HEK293 (cell line): Measurements from ENCODE around the gene TBCEL.
"Not testable (repeated sequence)": the region's sequence is repeated elsewhere in the genome, so short reads cannot be mapped to it uniquely, and the experiment has no call there.

Experiments used
- CTCF ChIA-PET: fragments of 350-600 bp; formaldehyde crosslinking; extraction: SDS; loops from one replicate; lab custom pipeline; 2021; ENCODE audit warnings: antibody characterized with exemption; lab: Yijun Ruan, JAX
- POLR2A ChIA-PET: fragments of 300-600 bp; formaldehyde crosslinking; extraction: SDS; loops from one replicate; lab custom pipeline; 2020; ENCODE audit warnings: antibody characterized with exemption, inconsistent platforms; lab: Yijun Ruan, JAX
- H3K27ac ChIP-seq: fragments of 200-500 bp; sonication (Bioruptor generic); 2 replicates; pipeline ENCODE4 v1.5.1; 2014; ENCODE audit warnings: low read depth, low read length, control low read depth, inconsistent platforms; ENCODE audit errors: extremely low read depth
- H3K36me3 ChIP-seq, 2 experiments: fragments of 200-500 bp in 1 of 2; sonication (Bioruptor generic) in 1 of 2; 1 replicate in 1 of 2; 2 replicates in 1 of 2; pipeline ENCODE4 v1.5.1; 2014 to 2017; ENCODE audit warnings: inconsistent platforms in 2 of 2, low read length in 2 of 2; ENCODE audit not compliant: control insufficient read depth in 2 of 2, insufficient read depth in 1 of 2
- H3K4me1 ChIP-seq: fragments of 200-500 bp; sonication (Bioruptor generic); 2 replicates; pipeline ENCODE4 v1.5.1; 2014; ENCODE audit warnings: mild to moderate bottlenecking, low read length, inconsistent platforms; ENCODE audit not compliant: control insufficient read depth, insufficient read depth
- H3K4me3 ChIP-seq: 2 replicates; pipeline ENCODE4 v1.5.1; 2011; ENCODE audit warnings: low read depth, mild to moderate bottlenecking, control low read depth, low read length, moderate library complexity
- H3K9me3 ChIP-seq: fragments of 200-500 bp; sonication (Bioruptor generic); 2 replicates; pipeline ENCODE4 v1.5.1; 2014; ENCODE audit warnings: low read depth, low read length, inconsistent platforms; ENCODE audit not compliant: control insufficient read depth, insufficient read depth
- EGR2 ChIP-seq: fragments of 450-650 bp; formaldehyde crosslinking; IDR thresholded peaks from 2 replicates; pipeline ENCODE4 v1.5.1; 2016; ENCODE audit warnings: low read depth, missing biosample characterization, missing genetic modification characterization
- FEZF1 ChIP-seq: fragments of 450-650 bp; formaldehyde crosslinking; IDR thresholded peaks from 2 replicates; pipeline ENCODE4 v1.5.1; 2016; ENCODE audit warnings: missing biosample characterization, missing genetic modification characterization
- IKZF3 ChIP-seq: fragments of 450-650 bp; IDR thresholded peaks from 2 replicates; pipeline ENCODE4 v1.5.0; 2018; ENCODE audit warnings: missing biosample characterization, mild to moderate bottlenecking, missing genetic modification characterization, moderate library complexity
- KLF16 ChIP-seq: fragments of 450-650 bp; formaldehyde crosslinking; IDR thresholded peaks from 2 replicates; pipeline ENCODE4 v1.5.1; 2017; ENCODE audit warnings: missing biosample characterization, missing genetic modification characterization
- MYNN ChIP-seq: fragments of 450-650 bp; formaldehyde crosslinking; IDR thresholded peaks from 2 replicates; pipeline ENCODE4 v1.5.1; 2016; ENCODE audit warnings: missing biosample characterization, missing genetic modification characterization, borderline replicate concordance
- RBAK ChIP-seq: fragments of 450-650 bp; formaldehyde crosslinking; IDR thresholded peaks from 2 replicates; pipeline ENCODE4 v1.5.1; 2016; ENCODE audit warnings: missing biosample characterization, missing genetic modification characterization
- YY1 ChIP-seq: fragments of 450-650 bp; formaldehyde crosslinking; IDR thresholded peaks from 2 replicates; pipeline ENCODE4 v1.5.1; 2018; ENCODE audit warnings: missing biosample characterization, missing genetic modification characterization
- ZBTB8A ChIP-seq: fragments of 450-650 bp; formaldehyde crosslinking; IDR thresholded peaks from 2 replicates; pipeline ENCODE4 v1.5.1; 2016; ENCODE audit warnings: missing biosample characterization, missing genetic modification characterization
- ZFHX2 ChIP-seq: fragments of 450-650 bp; formaldehyde crosslinking; conservative IDR thresholded peaks from 2 replicates; pipeline ENCODE4 v1.5.1; 2016; ENCODE audit warnings: missing biosample characterization, missing genetic modification characterization
- ZFP69B ChIP-seq: fragments of 450-650 bp; formaldehyde crosslinking; IDR thresholded peaks from 2 replicates; pipeline ENCODE4 v1.5.1; 2016; ENCODE audit warnings: missing biosample characterization, missing genetic modification characterization
- ZNF169 ChIP-seq: fragments of 450-650 bp; formaldehyde crosslinking; IDR thresholded peaks from 2 replicates; pipeline ENCODE4 v1.5.1; 2016; ENCODE audit warnings: missing biosample characterization, missing genetic modification characterization
- ZNF175 ChIP-seq: fragments of 450-650 bp; formaldehyde crosslinking; IDR thresholded peaks from 2 replicates; pipeline ENCODE4 v1.5.1; 2016; ENCODE audit warnings: missing biosample characterization, missing genetic modification characterization
- ZNF19 ChIP-seq: fragments of 450-650 bp; formaldehyde crosslinking; IDR thresholded peaks from 2 replicates; pipeline ENCODE4; 2016; ENCODE audit warnings: missing biosample characterization, missing genetic modification characterization, low read depth
- ZNF23 ChIP-seq: fragments of 450-650 bp; formaldehyde crosslinking; IDR thresholded peaks from 2 replicates; pipeline ENCODE4 v1.5.1; 2016; ENCODE audit warnings: missing biosample characterization, missing genetic modification characterization, borderline replicate concordance
- ZNF302 ChIP-seq: fragments of 450-650 bp; formaldehyde crosslinking; IDR thresholded peaks from 2 replicates; pipeline ENCODE4 v1.5.1; 2016; ENCODE audit warnings: missing biosample characterization, missing genetic modification characterization, low read depth
- ZNF350 ChIP-seq: fragments of 450-650 bp; formaldehyde crosslinking; IDR thresholded peaks from 2 replicates; pipeline ENCODE4 v1.5.0; 2017; ENCODE audit warnings: missing biosample characterization, mild to moderate bottlenecking, missing genetic modification characterization
- ZNF37A ChIP-seq: fragments of 450-650 bp; IDR thresholded peaks from 2 replicates; pipeline ENCODE4 v1.5.1; 2018; ENCODE audit warnings: missing biosample characterization, missing genetic modification characterization
- ZNF423 ChIP-seq: fragments of 450-650 bp; formaldehyde crosslinking; IDR thresholded peaks from 2 replicates; pipeline ENCODE4 v1.5.1; 2016; ENCODE audit warnings: missing biosample characterization, missing genetic modification characterization
- ZNF510 ChIP-seq: fragments of 450-650 bp; formaldehyde crosslinking; IDR thresholded peaks from 2 replicates; pipeline ENCODE4 v1.5.1; 2018; ENCODE audit warnings: mild to moderate bottlenecking, missing genetic modification characterization, missing biosample characterization; ENCODE audit not compliant: insufficient replicate concordance
- ZNF585B ChIP-seq: fragments of 450-650 bp; formaldehyde crosslinking; IDR thresholded peaks from 2 replicates; pipeline ENCODE4 v1.5.1; 2016; ENCODE audit warnings: missing biosample characterization, missing genetic modification characterization
- ZNF610 ChIP-seq: fragments of 450-650 bp; formaldehyde crosslinking; IDR thresholded peaks from 2 replicates; pipeline ENCODE4 v1.5.1; 2016; ENCODE audit warnings: missing biosample characterization, missing genetic modification characterization, borderline replicate concordance
- ZNF624 ChIP-seq: fragments of 450-650 bp; formaldehyde crosslinking; IDR thresholded peaks from 2 replicates; pipeline ENCODE4 v1.5.1; 2017; ENCODE audit warnings: missing biosample characterization, missing genetic modification characterization
- ZNF658 ChIP-seq: fragments of 450-650 bp; formaldehyde crosslinking; IDR thresholded peaks from 2 replicates; pipeline ENCODE4; 2016; ENCODE audit warnings: missing biosample characterization, missing genetic modification characterization
- ZNF660 ChIP-seq: fragments of 450-650 bp; IDR thresholded peaks from 2 replicates; pipeline ENCODE4 v1.5.1; 2018; ENCODE audit warnings: missing biosample characterization, mild to moderate bottlenecking, missing genetic modification characterization
- ZNF776 ChIP-seq: fragments of 450-650 bp; formaldehyde crosslinking; IDR thresholded peaks from 2 replicates; pipeline ENCODE4 v1.5.0; 2017; ENCODE audit warnings: missing biosample characterization, missing genetic modification characterization, borderline replicate concordance
- ZNF791 ChIP-seq: fragments of 450-650 bp; formaldehyde crosslinking; IDR thresholded peaks from 2 replicates; pipeline ENCODE4 v1.5.1; 2016; ENCODE audit warnings: missing biosample characterization, missing genetic modification characterization
- ZSCAN23 ChIP-seq: fragments of 450-650 bp; formaldehyde crosslinking; IDR thresholded peaks from 2 replicates; pipeline ENCODE4 v1.5.1; 2016; ENCODE audit warnings: missing biosample characterization, missing genetic modification characterization
- TF ChIP-seq, protein P1 (sequence below): fragments of 450-650 bp; formaldehyde crosslinking; IDR thresholded peaks from 2 replicates; pipeline ENCODE4 v1.5.1; 2016; ENCODE audit warnings: missing biosample characterization, missing genetic modification characterization
- TF ChIP-seq, protein P2 (sequence below): fragments of 450-650 bp; formaldehyde crosslinking; IDR thresholded peaks from 2 replicates; pipeline ENCODE4 v1.5.1; 2017; ENCODE audit warnings: missing biosample characterization, mild to moderate bottlenecking, missing genetic modification characterization, moderate library complexity

TBCEL gene

DNA sequence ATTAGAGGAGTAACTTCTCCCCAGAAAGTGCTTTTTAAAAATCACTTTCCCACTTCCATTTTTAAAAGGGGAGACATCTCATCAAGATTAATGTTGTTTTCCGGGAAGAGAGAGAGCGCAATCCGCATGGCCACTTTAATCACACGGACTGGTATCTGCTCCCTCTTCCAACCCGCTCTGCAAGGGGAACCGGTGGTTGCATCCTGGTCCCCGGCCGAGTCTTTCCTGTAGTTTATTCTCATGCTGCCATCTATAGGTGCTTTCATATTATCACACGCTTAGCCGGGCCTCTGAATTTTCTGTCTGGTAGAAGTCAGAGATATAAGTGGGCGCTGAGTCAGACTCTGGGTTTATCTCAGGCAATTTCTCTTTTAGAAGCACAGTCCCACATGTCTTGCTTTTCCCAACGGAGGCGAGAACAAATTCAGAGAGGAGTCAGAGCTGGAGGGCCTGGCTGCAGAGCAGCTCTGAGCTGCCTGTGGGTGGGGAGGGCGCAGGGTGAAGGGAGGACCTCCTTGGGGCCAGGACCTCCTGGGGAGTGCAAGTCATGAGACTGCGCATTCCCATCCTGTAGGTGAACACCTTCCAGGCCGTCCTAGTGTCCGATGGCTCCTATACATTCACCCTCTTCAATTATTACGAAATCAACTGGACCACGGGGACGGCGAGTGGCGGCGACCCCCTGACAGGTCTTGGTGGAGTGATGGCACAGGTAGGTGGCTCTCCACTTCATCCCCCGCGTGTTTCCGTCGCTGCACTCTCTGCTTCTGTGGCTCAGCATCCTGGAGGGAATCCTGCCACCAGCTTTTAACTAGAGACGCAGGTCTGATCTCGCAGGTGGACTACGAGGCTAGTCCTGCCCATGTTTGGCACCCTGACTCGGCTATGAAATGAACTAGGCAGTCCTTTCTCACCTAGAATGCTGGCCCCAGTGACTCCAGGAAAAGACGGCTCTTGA is 88.9 kb downstream of the TBCEL start (continued):
- TF ChIP-seq, protein P1, sequence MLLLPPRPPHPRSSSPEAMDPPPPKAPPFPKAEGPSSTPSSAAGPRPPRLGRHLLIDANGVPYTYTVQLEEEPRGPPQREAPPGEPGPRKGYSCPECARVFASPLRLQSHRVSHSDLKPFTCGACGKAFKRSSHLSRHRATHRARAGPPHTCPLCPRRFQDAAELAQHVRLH (tag by site-specific recombination): no peak
- no peak for TF ChIP-seq ZNF624 (tag by site-specific recombination)
- TF ChIP-seq, protein P2, sequence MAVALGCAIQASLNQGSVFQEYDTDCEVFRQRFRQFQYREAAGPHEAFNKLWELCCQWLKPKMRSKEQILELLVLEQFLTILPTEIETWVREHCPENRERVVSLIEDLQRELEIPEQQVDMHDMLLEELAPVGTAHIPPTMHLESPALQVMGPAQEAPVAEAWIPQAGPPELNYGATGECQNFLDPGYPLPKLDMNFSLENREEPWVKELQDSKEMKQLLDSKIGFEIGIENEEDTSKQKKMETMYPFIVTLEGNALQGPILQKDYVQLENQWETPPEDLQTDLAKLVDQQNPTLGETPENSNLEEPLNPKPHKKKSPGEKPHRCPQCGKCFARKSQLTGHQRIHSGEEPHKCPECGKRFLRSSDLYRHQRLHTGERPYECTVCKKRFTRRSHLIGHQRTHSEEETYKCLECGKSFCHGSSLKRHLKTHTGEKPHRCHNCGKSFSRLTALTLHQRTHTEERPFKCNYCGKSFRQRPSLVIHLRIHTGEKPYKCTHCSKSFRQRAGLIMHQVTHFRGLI (tag by site-specific recombination): no peak
- TF ChIP-seq, all 188 proteins: peak for 6

DNA sequence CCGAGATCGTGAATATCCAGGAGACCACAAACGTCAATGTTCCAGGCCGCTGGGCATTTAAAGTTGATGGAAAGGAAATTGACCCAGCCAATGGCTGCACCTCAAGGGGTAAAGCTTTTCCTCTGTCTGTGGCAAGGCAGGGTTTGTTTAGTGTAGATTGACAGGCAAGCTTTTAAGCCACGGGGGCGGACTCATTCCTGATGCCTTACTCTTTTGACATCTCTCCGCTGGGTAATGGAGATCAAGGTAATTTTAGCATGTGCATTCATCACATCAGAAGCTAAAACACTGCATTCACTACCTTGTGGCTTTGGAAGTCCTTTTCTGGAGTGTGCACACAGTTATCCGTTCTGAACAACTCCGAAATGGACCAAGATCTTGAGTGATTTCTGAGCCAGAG is 89.7 kb downstream of the TBCEL start:
- Histone ChIP-seq H3K4me1 (no peaks in the 10 kb centered on the region), H3K36me3 (no peaks in the 10 kb centered on the region), H3K4me3 (no peak overlapping the region), H3K27ac (no peak overlapping the region), H3K9me3 (no peaks in the 10 kb centered on the region)
- POLR2A ChIA-PET: no interaction called here
- TF ChIP-seq ZNF175 (tag by site-specific recombination) (no peak), YY1 (no peak), ZNF37A (tag by site-specific recombination) (no peak), KLF16 (tag by site-specific recombination) (no peak), ZBTB8A (no peak), RBAK (tag by site-specific recombination) (no peak), ZNF19 (no peak), ZNF510 (no peak)
- CTCF ChIA-PET: interaction anchor here (0.7 to 4.7 kb wide), 5 partner anchors 8 to 460 kb away, joined by 3 to 22 read pairs (median 5); no protein-coding TSS in a partner anchor

DNA sequence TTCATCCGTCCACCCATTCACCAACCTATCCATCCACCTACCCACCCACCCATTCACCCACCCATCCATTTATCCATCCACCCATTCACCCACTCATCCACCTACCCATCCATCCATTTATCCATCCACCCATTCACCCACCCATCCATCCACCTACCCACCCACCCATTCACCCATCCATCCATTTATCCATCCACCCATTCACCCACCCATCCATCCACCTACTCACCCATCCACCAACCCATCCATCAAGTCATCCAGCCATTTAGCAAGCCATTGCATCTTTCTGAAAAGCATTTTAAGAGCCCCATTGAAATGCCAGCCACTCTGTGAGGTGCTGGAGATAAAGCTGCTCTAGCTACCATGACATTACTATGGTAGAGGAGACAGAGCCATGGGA is 91.1 kb downstream of the TBCEL start:
- H3K36me3 ChIP-seq, POLR2A ChIA-PET, H3K9me3 ChIP-seq, H3K4me1 ChIP-seq, H3K4me3 ChIP-seq, H3K27ac ChIP-seq: not testable (repeated sequence)
- CTCF ChIA-PET: interaction anchor here (4.7 kb wide), 1 partner anchor 79 kb away, joined by 22 read pairs; no protein-coding TSS in a partner anchor
- peak; percentile 77; the same call in 1 of the 2 replicates for TF ChIP-seq EGR2 (tag by site-specific recombination)
- TF ChIP-seq ZFHX2 (tag by site-specific recombination): peak; percentile 77

DNA sequence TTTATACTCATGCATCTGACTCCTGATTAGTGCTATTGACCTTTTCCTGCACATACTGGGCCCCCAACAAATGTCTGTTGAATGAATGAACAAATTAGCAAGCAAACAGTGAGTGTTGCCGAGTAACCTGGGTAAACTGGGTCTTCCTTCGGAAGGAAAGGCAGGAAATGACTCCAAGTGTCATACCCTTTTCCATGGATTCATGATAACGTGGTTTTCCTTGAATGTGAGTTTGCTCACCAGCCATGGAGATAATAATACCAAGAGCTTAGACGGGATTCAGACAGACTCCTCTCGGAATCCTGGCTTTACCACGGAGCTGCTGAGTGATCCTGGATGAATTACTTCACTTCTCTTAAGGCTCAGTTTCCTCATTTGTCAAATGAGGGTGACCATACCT is 93.9 kb downstream of the TBCEL start:
- Histone ChIP-seq H3K4me3 (no peak overlapping the region), H3K9me3 (no peaks in the 10 kb centered on the region), H3K27ac (no peak overlapping the region), H3K36me3 (no peaks in the 10 kb centered on the region), H3K4me1 (no peaks in the 10 kb centered on the region)
- CTCF ChIA-PET: interaction anchor here (2.0 to 3.2 kb wide), 2 partner anchors 14 to 76 kb away, joined by 10 to 22 read pairs; no protein-coding TSS in a partner anchor
- POLR2A ChIA-PET: no interaction called here
- TF ChIP-seq ZNF423 (tag by site-specific recombination) (no peak), ZNF585B (tag by site-specific recombination) (no peak), ZNF350 (tag by site-specific recombination) (no peak), MYNN (tag by site-specific recombination) (no peak), ZNF791 (tag by site-specific recombination) (no peak), ZNF23 (tag by site-specific recombination) (no peak), ZNF660 (tag by site-specific recombination) (no peak), FEZF1 (tag by site-specific recombination) (no peak), ZFP69B (no peak), ZSCAN23 (tag by site-specific recombination) (no peak), IKZF3 (no peak), ZNF169 (tag by site-specific recombination) (no peak), ZNF776 (tag by site-specific recombination) (no peak), ZNF610 (tag by site-specific recombination) (no peak), ZNF302 (tag by site-specific recombination) (no peak), ZNF658 (no peak)
